AG04449 (cell line): Measurements from ENCODE around the gene ATG7.
"Not testable (repeated sequence)": the region's sequence is repeated elsewhere in the genome, so short reads cannot be mapped to it uniquely, and the experiment has no call there.

Source experiments
- CTCF ChIA-PET: fragments of 350-600 bp; formaldehyde crosslinking; extraction: SDS; loops from one replicate; lab custom pipeline; 2021; ENCODE audit warnings: antibody characterized with exemption; lab: Yijun Ruan, JAX
- POLR2A ChIA-PET: fragments of 400-600, 350-600 bp; formaldehyde crosslinking; extraction: SDS; loops from one replicate; lab custom pipeline; 2020; ENCODE audit warnings: antibody characterized with exemption, inconsistent platforms; lab: Yijun Ruan, JAX
- DNase-seq: peaks from one replicate; pipeline ENCODE4 v3.0.0-alpha.2; 2010; ENCODE audit warnings: low read depth, low spot score
- H3K4me3 ChIP-seq: 2 replicates; pipeline ENCODE4 v1.5.1; 2011; ENCODE audit warnings: low read depth, mild to moderate bottlenecking, control low read depth, low read length
- CTCF ChIP-seq: IDR thresholded peaks from one replicate; pipeline ENCODE4 v1.5.1; 2011; ENCODE audit warnings: mild to moderate bottlenecking, moderate library complexity, low read length, control low read depth, inconsistent platforms; ENCODE audit not compliant: insufficient read depth; ENCODE audit errors: missing control alignments

Gene ATG7

DNA sequence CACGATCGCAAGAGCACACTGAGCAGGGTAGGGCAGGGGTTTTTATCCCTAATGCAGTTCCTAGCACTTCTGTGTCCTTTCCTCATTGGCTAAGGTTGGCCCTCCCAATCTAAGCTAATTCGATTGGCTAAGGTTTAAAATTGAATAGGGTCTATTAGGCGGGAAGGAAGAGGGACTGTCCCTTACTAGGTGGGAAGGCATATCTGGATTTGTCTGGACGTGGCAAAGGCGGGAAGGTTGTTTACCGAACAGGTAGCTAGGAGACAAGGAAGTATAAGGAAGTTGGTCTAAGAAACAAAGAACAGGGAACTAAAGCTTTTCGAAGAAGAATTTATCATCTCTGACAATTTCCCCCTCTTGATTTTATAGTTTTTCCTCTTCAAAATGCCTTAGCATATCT is 24.8 kb upstream of the ATG7 start:
- no peak for DNase-seq
- ChIA-PET CTCF (interaction anchor here (1.3 to 1.6 kb wide), 2 partner anchors 11 kb away, joined by 6 to 10 read pairs; no protein-coding TSS in a partner anchor), POLR2A (no interaction called here)
- no peak overlapping the region for H3K4me3 ChIP-seq
- TF ChIP-seq CTCF: no peak

DNA sequence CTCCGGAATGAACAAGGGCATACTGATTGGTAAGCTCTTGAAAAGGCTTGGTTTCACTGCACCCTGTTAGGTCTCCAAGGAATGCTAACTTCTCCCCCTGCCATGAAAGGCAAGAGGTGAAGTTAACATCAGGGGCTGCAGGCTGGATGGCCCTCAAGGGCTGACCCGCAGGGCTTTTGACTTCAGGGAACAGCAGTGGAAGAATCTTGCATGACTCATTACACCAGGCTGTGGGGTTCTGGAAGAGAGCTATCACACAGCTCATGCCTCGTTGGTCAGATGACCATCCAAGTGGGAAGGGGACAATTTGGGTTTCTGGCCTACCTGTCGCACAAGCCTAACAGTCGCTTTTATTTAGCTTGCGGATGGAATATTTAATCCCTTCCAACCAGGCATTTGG is 23.6 kb upstream of the ATG7 start:
- H3K4me3 ChIP-seq: no peak overlapping the region
- no peak for TF ChIP-seq CTCF
- CTCF ChIA-PET: interaction anchor here (0.8 to 1.6 kb wide), 4 partner anchors 12 to 188 kb away, joined by 3 to 10 read pairs (median 4); no protein-coding TSS in a partner anchor
- POLR2A ChIA-PET: no interaction called here
- no peak for DNase-seq

DNA sequence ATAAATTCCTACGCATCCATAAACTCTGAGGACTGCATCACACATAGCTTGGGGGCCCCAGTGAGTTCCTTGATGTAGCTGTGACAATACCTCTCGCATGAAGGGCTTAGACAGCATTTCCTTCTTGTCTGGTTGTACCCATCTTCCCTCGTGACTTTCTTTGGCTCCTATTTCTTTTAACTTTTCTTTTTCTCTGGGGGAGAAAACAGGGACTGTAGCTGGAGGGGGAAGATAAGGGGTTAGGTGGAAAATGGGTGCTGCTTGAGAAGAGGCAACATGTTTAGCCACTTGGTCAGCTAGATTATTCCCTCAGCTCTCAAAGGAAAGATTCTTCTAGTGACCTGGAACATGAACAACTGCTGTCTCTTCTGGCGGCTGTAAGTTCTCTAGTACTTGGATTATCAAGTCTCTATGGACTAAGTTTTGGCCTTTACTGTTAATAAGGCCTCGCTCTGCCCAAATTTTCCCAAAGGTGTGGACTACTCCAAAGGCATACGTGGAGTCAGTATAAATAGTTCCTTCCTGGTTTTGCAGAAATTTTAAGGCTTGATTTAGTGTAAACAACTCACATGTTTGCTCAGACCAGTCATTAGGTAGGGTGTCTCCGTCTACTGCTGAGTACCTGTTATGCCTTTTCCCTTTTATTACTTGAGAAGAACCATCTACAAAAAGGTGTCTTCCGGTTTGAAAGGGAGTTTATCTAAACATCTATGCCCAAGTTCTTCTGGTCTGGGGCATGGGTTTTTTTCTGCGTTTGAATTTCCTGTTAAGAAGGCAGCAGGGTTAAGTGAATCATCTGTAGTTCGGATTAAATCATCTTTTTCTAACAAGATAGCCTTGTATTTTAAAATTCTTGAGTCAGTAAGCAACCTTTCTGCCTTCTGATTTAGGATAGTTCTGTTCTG is 21.0 kb upstream of the ATG7 start:
- DNase-seq: no peak

DNA sequence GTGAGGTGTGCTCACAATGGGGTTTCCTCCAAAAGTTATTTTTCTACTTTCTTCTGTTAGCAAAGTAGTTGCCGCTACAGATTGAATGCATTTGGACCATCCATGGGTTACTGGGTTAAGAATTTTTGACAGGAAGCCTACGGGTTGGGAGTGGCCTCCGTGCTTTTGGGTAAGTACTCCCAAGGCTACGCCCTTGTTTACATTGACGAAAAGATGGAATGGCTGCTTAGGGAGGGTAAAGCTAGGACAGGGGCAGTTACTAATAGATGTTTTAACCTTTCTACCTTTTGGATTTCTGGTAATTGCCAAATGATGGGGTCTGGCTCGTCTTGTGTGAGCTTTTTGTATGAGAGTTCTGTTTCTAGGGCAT is 20.4 kb upstream of the ATG7 start:
- H3K4me3 ChIP-seq: no peak overlapping the region
- CTCF ChIA-PET: no interaction called here
- no peak for DNase-seq
- TF ChIP-seq CTCF: no peak
- POLR2A ChIA-PET: no interaction called here

More for the DNA sequence above, 21.0 kb upstream of the ATG7 start:
- TF ChIP-seq CTCF: no peak
- ChIA-PET POLR2A (no interaction called here), CTCF (interaction anchor here (1.2 kb wide), 1 partner anchor 191 kb away, joined by 3 read pairs; no protein-coding TSS in a partner anchor)
- H3K4me3 ChIP-seq: no peak overlapping the region

DNA sequence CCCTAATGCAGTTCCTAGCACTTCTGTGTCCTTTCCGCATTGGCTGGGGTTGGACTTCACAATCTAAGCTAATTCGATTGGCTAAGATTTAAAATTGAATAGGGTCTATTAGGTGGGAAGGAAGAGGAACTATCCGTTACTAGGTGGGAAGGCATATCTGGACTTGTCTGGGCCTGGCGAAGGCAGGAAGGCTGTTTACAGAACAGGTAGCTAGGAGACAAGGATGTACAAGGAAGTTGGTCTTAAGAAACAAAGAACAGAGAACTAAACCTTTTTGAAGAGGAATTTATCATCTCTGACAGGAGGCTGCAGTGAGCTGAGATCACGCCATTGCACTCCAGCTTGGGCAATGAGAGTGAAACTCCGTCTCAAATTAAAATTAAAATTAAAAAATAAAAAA is 17.3 kb upstream of the ATG7 start:
- CTCF ChIA-PET: interaction anchor here (1.5 to 1.6 kb wide), 2 partner anchors 80 to 194 kb away, joined by 3 read pairs; no protein-coding TSS in a partner anchor
- H3K4me3 ChIP-seq: no peak overlapping the region
- TF ChIP-seq CTCF: no peak
- POLR2A ChIA-PET: no interaction called here
- DNase-seq: no peak

GRCh38 chr3:11255537-11255936 is 16.7 kb upstream of the ATG7 start:
- DNase-seq, POLR2A ChIA-PET, H3K4me3 ChIP-seq: not testable (repeated sequence)
- CTCF ChIA-PET: interaction anchor here (1.5 kb wide), 1 partner anchor 80 kb away, joined by 3 read pairs; no protein-coding TSS in a partner anchor
